HepG2 (cell line): ENCODE data around the gene RAN. TPM values are rescaled to one million over a fixed set of nuclear protein-coding genes. Genes with fewer than 3 reads are reported as not detected.

Source experiments
- ATAC-seq: fragments of 200-7000 bp; cut with Tn5 transposase; 3 replicates; pipeline ENCODE4 v1.9.1; 2020; ENCODE audit warnings: mild to moderate bottlenecking, moderate library complexity
- BruUV-seq: library from RNA; stranded (reverse); fragments of 400-500 nt; replicated peaks from 2 replicates; lab custom pipeline; 2021; lab: Mats Ljungman, UMichigan
- CTCF ChIA-PET: fragments of 300-600 bp; formaldehyde crosslinking; extraction: SDS; loops from one replicate; lab custom pipeline; 2021; ENCODE audit warnings: low total read pairs, inconsistent platforms, low intra/inter-chr PET ratio; lab: Yijun Ruan, JAX
- POLR2A ChIA-PET: fragments of 350-600 bp; sonication (Branson Sonifier 250); formaldehyde crosslinking; loops from one replicate; lab custom pipeline; 2020; ENCODE audit warnings: antibody characterized with exemption, inconsistent platforms; lab: Yijun Ruan, JAX
- DNase-seq: peaks from one replicate; pipeline ENCODE4 v3.0.0-alpha.2; 2015; ENCODE audit warnings: low spot score
- FAIRE-seq: peaks from 3 replicates; lab custom pipeline; 2011; peaks lifted over from hg19 to GRCh38; lab: Jason Lieb, UNC
- H2AFZ ChIP-seq: one replicate; pipeline ENCODE4 v1.6.1; 2011; ENCODE audit warnings: low read length, inconsistent platforms
- H3K27ac ChIP-seq: fragments of 300-600 bp; 3 replicates; pipeline ENCODE4 v1.8.0; 2011; ENCODE audit warnings: mixed run types, mild to moderate bottlenecking, mixed read lengths, low read length, inconsistent platforms; ENCODE audit not compliant: insufficient read depth; ENCODE audit errors: extremely low read length
- H3K27me3 ChIP-seq, 2 experiments: fragments of 200-600 bp in 1 of 2; 2 replicates in 1 of 2; 3 replicates in 1 of 2; pipeline versions ENCODE4 v1.6.0 to v1.8.0; 2011; ENCODE audit warnings: low read length in 2 of 2, mild to moderate bottlenecking in 2 of 2, moderate library complexity in 2 of 2, inconsistent platforms in 1 of 2; ENCODE audit not compliant: insufficient read depth in 2 of 2, control insufficient read depth in 1 of 2
- H3K36me3 ChIP-seq, 2 experiments: fragments of 200-600 bp in 1 of 2; replicated peaks in 1 of 2; 2 replicates in 1 of 2; 3 replicates in 1 of 2; pipeline versions ENCODE4 v1.5.1 to v1.8.0; 2011; ENCODE audit warnings: low read length in 2 of 2, inconsistent platforms in 1 of 2; ENCODE audit not compliant: insufficient read depth in 2 of 2, control insufficient read depth in 1 of 2
- H3K4me1 ChIP-seq: 2 replicates; pipeline ENCODE4 v1.5.1; 2012; ENCODE audit warnings: low read length, inconsistent platforms; ENCODE audit not compliant: insufficient read depth
- H3K4me2 ChIP-seq: 2 replicates; pipeline ENCODE4 v1.6.0; 2011; ENCODE audit warnings: low read depth, low read length, inconsistent platforms
- H3K4me3 ChIP-seq, 3 experiments: fragments of 200-600 bp in 1 of 3; sonication (generic), shearing (Covaris generic) in 1 of 3; replicated peaks in 1 of 3; 2 replicates each; pipeline ENCODE4 v1.5.1; 2011 to 2016; ENCODE audit warnings: low read length in 3 of 3, inconsistent platforms in 2 of 3, low read depth in 2 of 3, mild to moderate bottlenecking in 2 of 3, control low read depth in 1 of 3, mixed read lengths in 1 of 3; ENCODE audit not compliant: insufficient read depth in 1 of 3
- H3K79me2 ChIP-seq: one replicate; pipeline ENCODE4 v1.6.1; 2011; ENCODE audit warnings: low read length, inconsistent platforms; ENCODE audit not compliant: insufficient read depth
- H3K9ac ChIP-seq: 2 replicates; pipeline ENCODE4 v1.6.0; 2011; ENCODE audit warnings: mild to moderate bottlenecking, low read depth, low read length, inconsistent platforms; ENCODE audit not compliant: insufficient read depth
- H3K9me3 ChIP-seq: 2 replicates; pipeline ENCODE4 v1.5.1; 2012; ENCODE audit warnings: mild to moderate bottlenecking, low read length
- H4K20me1 ChIP-seq: 2 replicates; pipeline ENCODE4 v1.6.0; 2011; ENCODE audit warnings: inconsistent platforms, mild to moderate bottlenecking, low read length, moderate library complexity; ENCODE audit not compliant: insufficient read depth
- ATRX ChIP-seq: sonication (generic); formaldehyde crosslinking; IDR thresholded peaks from 2 replicates; pipeline ENCODE4 v1.4.0; 2020; ENCODE audit warnings: missing genetic modification reagents, borderline replicate concordance
- ONECUT2 ChIP-seq: sonication (generic); formaldehyde crosslinking; IDR thresholded peaks from 2 replicates; pipeline ENCODE4 v1.4.0; 2020; ENCODE audit warnings: missing genetic modification reagents
- SRSF1 ChIP-seq: fragments of 200-400 bp; formaldehyde crosslinking; optimal IDR thresholded peaks from 2 replicates; pipeline ENCODE3; 2017; ENCODE audit warnings: mild to moderate bottlenecking, low read depth, low read length, moderate library complexity
- ZBTB33 ChIP-seq: sonication (generic); formaldehyde crosslinking; IDR thresholded peaks from 2 replicates; pipeline ENCODE4 v1.4.0; 2020; ENCODE audit warnings: missing genetic modification reagents
- ZBTB38 ChIP-seq: sonication (generic); formaldehyde crosslinking; IDR thresholded peaks from 2 replicates; pipeline ENCODE4 v1.5.1; 2020; ENCODE audit warnings: mild to moderate bottlenecking, missing genetic modification reagents
- ZNF605 ChIP-seq: sonication (generic); formaldehyde crosslinking; IDR thresholded peaks from 2 replicates; pipeline ENCODE4 v1.8.0; 2022; ENCODE audit warnings: mild to moderate bottlenecking, missing genetic modification reagents
- WGBS: methylation state at CpG from one replicate; pipeline ENCODE4 v1.1.6; 2017; ENCODE audit warnings: low lambda C conversion rate; 5-methylcytosine and 5-hydroxymethylcytosine counted together
- in situ Hi-C: cut with HindIII; loops from 2 replicates; pipeline ENCODE4 v1.10.0; 2017; ENCODE audit warnings: low pct_unique_long_range_greater_than_20kb; ENCODE audit not compliant: extremely low pct_ligation_motif_present
- intact Hi-C: fragments of 100-400 bp; cut with micrococcal nuclease; formaldehyde crosslinking; loops from one replicate; pipeline ENCODE4 v1.10.0; 2022; ENCODE audit not compliant: unreplicated experiment
- polyA plus RNA-seq, 8 experiments: library from polyadenylated mRNA; depleted of rRNA in 3 of 8; stranded (reverse) in 7 of 8; unstranded in 1 of 8; fragments of >200 nt; fragmentation: Illumina TruSeq in 4 of 8; extraction: Trizol in 4 of 8; gene quantifications; 2 replicates each; pipeline versions ENCODE4 v1.2.1 to v1.2.3, GENCODE V29; 2011 to 2016; ENCODE audit warnings: low read depth in 4 of 8, missing spikeins in 1 of 8, mixed read lengths in 1 of 8; ENCODE audit not compliant: insufficient read depth in 1 of 8
- total RNA-seq, 5 experiments: library from RNA; depleted of rRNA; stranded (reverse); fragments of >200 nt; fragmentation: Illumina TruSeq; extraction: Trizol; gene quantifications; 2 replicates each; pipeline ENCODE4 v1.2.3, GENCODE V29; 2016; ENCODE audit warnings: low read depth in 1 of 5

The RAN gene
- total and polyA plus RNA-seq, 2 of the 13 experiments (the other 11 are each of a cell fraction or from before 2014, with no cell fraction given) = 1,335 to 1,630 TPM

- intact Hi-C loops = no loop called here
- Histone ChIP-seq H3K9me3 (no peaks in the 10 kb centered on the region), H3K9ac (no peak overlapping the region), H2AFZ (no peak overlapping the region)
- BruUV-seq = no TSS peak
- no peak for DNase-seq
- TF ChIP-seq ZBTB33 (CRISPR knock-in tag) (peak; percentile 62), ZBTB38 (CRISPR knock-in tag) (peak; percentile 27; the same call in 1 of the 2 replicates), SRSF1 (no peak)
- TF ChIP-seq, all 625 proteins: peak for 2
- H4K20me1 ChIP-seq = no peaks in the 10 kb centered on the region
- peaks cover 59% of the 10 kb centered on the region for H3K4me1 ChIP-seq
- POLR2A ChIA-PET = no interaction called here
- FAIRE-seq (no peak), ATAC-seq (no peak)
- H3K4me2 ChIP-seq = no peak overlapping the region
- H3K27ac ChIP-seq = no peak overlapping the region
- CTCF ChIA-PET = no interaction called here
- in situ Hi-C loops = loop anchor here (5.0 kb wide), 1 partner anchor 37 kb away; the partner anchor contains the start of gene RAN
- no peak overlapping the region for H3K4me3 ChIP-seq
- peaks cover 19% of the 10 kb centered on the region for H3K79me2 ChIP-seq
- H3K36me3 ChIP-seq = 0 out of 5 replicates have a peak, but pooled peaks cover 0 to 2% of the 10 kb centered on the region in 2 experiments
- no peaks in the 10 kb centered on the region for H3K27me3 ChIP-seq
- WGBS = 94% methylated on average over 11 of the region's 11 CpGs
Measured at GRCh38 chr12:130835011-130835410, 36.9 kb upstream of the RAN start.

GRCh38 chr12:130835436-130835835, 36.4 kb upstream of the RAN start:
- Histone ChIP-seq H3K79me2 (peaks cover 15% of the 10 kb centered on the region), H2AFZ (no peak overlapping the region), H3K36me3 (0 out of 5 replicates have a peak, but pooled peaks cover 0 to 2% of the 10 kb centered on the region in 2 experiments), H3K9me3 (no peaks in the 10 kb centered on the region), H3K4me1 (peaks cover 59% of the 10 kb centered on the region), H3K9ac (no peak overlapping the region), H3K27ac (no peak overlapping the region), H3K4me2 (no peak overlapping the region), H3K27me3 (no peaks in the 10 kb centered on the region), H4K20me1 (no peaks in the 10 kb centered on the region), H3K4me3 (no peak overlapping the region)
- FAIRE-seq (no peak), ATAC-seq (no peak), DNase-seq (no peak)
- in situ Hi-C loops = loop anchor here (5.0 kb wide), 1 partner anchor 37 kb away; the partner anchor contains the start of gene RAN
- BruUV-seq = no TSS peak
- ChIA-PET CTCF (no interaction called here), POLR2A (no interaction called here)
- intact Hi-C loops = no loop called here
- TF ChIP-seq ATRX (CRISPR knock-in tag) = no peak
- no peak for TF ChIP-seq ZNF605 (CRISPR knock-in tag)
- no peak for TF ChIP-seq ONECUT2 (CRISPR knock-in tag)
- WGBS = 88% methylated on average over 6 of the region's 6 CpGs
